HCT116 (cell line): ENCODE measurements around the gene LCN15. TPM values are rescaled to one million over a fixed set of nuclear protein-coding genes. Genes with fewer than 3 reads are reported as not detected.

Experiments used
- ATAC-seq: fragments of 200-7000 bp; cut with Tn5 transposase; 2 replicates; pipeline ENCODE4 v1.9.1; 2020; ENCODE audit warnings: mild to moderate bottlenecking, moderate library complexity
- BruUV-seq: library from RNA; stranded (reverse); fragments of 400-500 nt; replicated peaks from 2 replicates; lab custom pipeline; 2021; lab: Mats Ljungman, UMichigan
- CTCF ChIA-PET: fragments of 300-600 bp; sonication (Branson Sonifier 250); formaldehyde crosslinking; loops from one replicate; lab custom pipeline; 2021; ENCODE audit warnings: antibody characterized with exemption; lab: Charles Lee
- POLR2A ChIA-PET: fragments of 300-600, 350-600 bp; sonication (Branson Sonifier 250); formaldehyde crosslinking; loops from one replicate; lab custom pipeline; 2021; ENCODE audit warnings: antibody characterized with exemption; lab: Charles Lee
- RAD21 ChIA-PET, 2 experiments: fragments of 300-600 bp; sonication (Branson Sonifier 250); formaldehyde crosslinking; loops; one replicate each; lab custom pipeline; 2023; ENCODE audit warnings: low total read pairs in 2 of 2; ENCODE audit not compliant: uncharacterized antibody in 2 of 2, unreplicated experiment in 2 of 2, low non-redundant PET in 1 of 2; lab: Charles Lee
- DNase-seq: peaks from one replicate; pipeline ENCODE4 v3.0.0-alpha.2; 2010; ENCODE audit warnings: low read depth, low spot score
- H2AFZ ChIP-seq: fragments of 200-600 bp; shearing (Covaris generic), sonication (generic); 2 replicates; pipeline ENCODE4 v1.6.1; 2017; ENCODE audit warnings: low read depth, mixed run types, mixed read lengths, antibody characterized with exemption, low read length; ENCODE audit not compliant: poor library complexity, severe bottlenecking
- H3K27ac ChIP-seq: 2 replicates; pipeline ENCODE4 v1.5.1; 2012; ENCODE audit warnings: low read depth, low read length
- H3K27me3 ChIP-seq: fragments of 200-600 bp; sonication (generic); 2 replicates; pipeline ENCODE4 v1.6.1; 2016; ENCODE audit warnings: mixed run types, low read length, mixed read lengths; ENCODE audit not compliant: insufficient read depth
- H3K36me3 ChIP-seq, 2 experiments: fragments of 200-500 bp in 1 of 2; fragments of 200-600 bp in 1 of 2; sonication (Bioruptor generic) in 1 of 2; sonication (generic) in 1 of 2; 2 replicates each; pipeline versions ENCODE4 v1.5.1 to v1.6.1; 2014 to 2016; ENCODE audit warnings: low read length in 2 of 2, inconsistent platforms in 1 of 2, mixed read lengths in 1 of 2, mixed run types in 1 of 2; ENCODE audit not compliant: insufficient read depth in 2 of 2, control insufficient read depth in 1 of 2
- H3K4me1 ChIP-seq, 2 experiments: fragments of 200-600 bp in 1 of 2; sonication (generic) in 1 of 2; 2 replicates each; pipeline versions ENCODE4 v1.5.1 to v1.6.1; 2012 to 2017; ENCODE audit warnings: low read length in 2 of 2, inconsistent platforms in 1 of 2, mild to moderate bottlenecking in 1 of 2, mixed read lengths in 1 of 2, mixed run types in 1 of 2, moderate library complexity in 1 of 2; ENCODE audit not compliant: insufficient read depth in 2 of 2, control insufficient read depth in 1 of 2
- H3K4me2 ChIP-seq: fragments of 200-600 bp; sonication (generic); 2 replicates; pipeline ENCODE4 v1.6.1; 2017; ENCODE audit warnings: mixed run types, low read length, mixed read lengths
- H3K4me3 ChIP-seq, 2 experiments: fragments of 200-600 bp in 1 of 2; sonication (generic) in 1 of 2; replicated peaks in 1 of 2; 2 replicates each; pipeline ENCODE4 v1.5.1; 2011 to 2016; ENCODE audit warnings: low read length in 2 of 2, control low read depth in 1 of 2, low read depth in 1 of 2, mild to moderate bottlenecking in 1 of 2, mixed read lengths in 1 of 2, mixed run types in 1 of 2
- H3K79me2 ChIP-seq: fragments of 200-600 bp; sonication (generic); 2 replicates; pipeline ENCODE4 v1.6.1; 2017; ENCODE audit warnings: mild to moderate bottlenecking, mixed run types, low read length, moderate library complexity, mixed read lengths; ENCODE audit not compliant: insufficient read depth
- H3K9ac ChIP-seq: fragments of 200-600 bp; sonication (generic); 2 replicates; pipeline ENCODE4 v1.6.1; 2016; ENCODE audit warnings: low read length, mixed read lengths
- H3K9me2 ChIP-seq: fragments of 200-600 bp; sonication (generic), shearing (Covaris generic); 2 replicates; pipeline ENCODE4 v1.6.1; 2017; ENCODE audit warnings: mixed run types, mild to moderate bottlenecking, moderate library complexity; ENCODE audit not compliant: insufficient read depth
- H3K9me3 ChIP-seq, 2 experiments: fragments of 200-500 bp in 1 of 2; fragments of 200-600 bp in 1 of 2; sonication (Bioruptor generic) in 1 of 2; sonication (generic) in 1 of 2; 2 replicates each; pipeline ENCODE4 v1.6.1; 2014 to 2017; ENCODE audit warnings: low read length in 2 of 2, mixed read lengths in 2 of 2, inconsistent platforms in 1 of 2, low read depth in 1 of 2, mild to moderate bottlenecking in 1 of 2, mixed run types in 1 of 2, moderate library complexity in 1 of 2; ENCODE audit not compliant: control insufficient read depth in 1 of 2, insufficient read depth in 1 of 2
- H4K20me1 ChIP-seq: fragments of 200-600 bp; sonication (generic), shearing (Covaris generic); 2 replicates; pipeline ENCODE4 v1.6.1; 2017; ENCODE audit warnings: mixed run types, mild to moderate bottlenecking, moderate library complexity; ENCODE audit not compliant: insufficient read depth
- ELF1 ChIP-seq: IDR thresholded peaks from 2 replicates; pipeline ENCODE4 v1.6.1; 2012; ENCODE audit warnings: low read depth, borderline replicate concordance
- EZH2 ChIP-seq: fragments of 200-600 bp; sonication (generic); IDR thresholded peaks from 2 replicates; pipeline ENCODE4 v1.6.1; 2017; ENCODE audit warnings: antibody characterized with exemption, mixed run types
- JUND ChIP-seq: IDR thresholded peaks from 2 replicates; pipeline ENCODE4 v1.6.1; 2012
- MAX ChIP-seq: IDR thresholded peaks from 2 replicates; pipeline ENCODE4 v1.6.1; 2012
- POLR2AphosphoS5 ChIP-seq: IDR thresholded peaks from 2 replicates; pipeline ENCODE4 v1.6.1; 2011; ENCODE audit warnings: mild to moderate bottlenecking, low read depth, low read length, moderate library complexity
- RAD21 ChIP-seq: IDR thresholded peaks from 2 replicates; pipeline ENCODE4 v1.6.1; 2012; ENCODE audit warnings: low read depth, mild to moderate bottlenecking
- SIN3A ChIP-seq: IDR thresholded peaks from 2 replicates; pipeline ENCODE4 v1.6.1; 2012; ENCODE audit warnings: low read depth
- SP1 ChIP-seq: IDR thresholded peaks from 2 replicates; pipeline ENCODE4 v1.6.1; 2012; ENCODE audit warnings: low read depth
- SRF ChIP-seq: IDR thresholded peaks from 2 replicates; pipeline ENCODE4 v1.6.1; 2012; ENCODE audit warnings: low read depth
- TCF7L2 ChIP-seq: IDR thresholded peaks from 2 replicates; pipeline ENCODE4 v1.7.0; 2011; ENCODE audit warnings: borderline replicate concordance, inconsistent platforms; ENCODE audit not compliant: insufficient read depth, insufficient read length; ENCODE audit errors: extremely low read depth
- ZNF274 ChIP-seq: fragments of 200-500 bp; sonication (Bioruptor generic); IDR thresholded peaks from 2 replicates; pipeline ENCODE4 v1.6.1; 2014; ENCODE audit warnings: mild to moderate bottlenecking, low read depth, low read length, inconsistent platforms
- intact Hi-C: fragments of 100-400 bp; cut with micrococcal nuclease; formaldehyde crosslinking; loops from 2 replicates; pipeline ENCODE4 v1.10.0; 2022
- total RNA-seq: library from RNA; stranded (reverse); gene quantifications from one replicate; pipeline ENCODE4 v1.2.1, GENCODE V29; 2021; ENCODE audit not compliant: unreplicated experiment

The LCN15 gene
- total RNA-seq, 1 experiment from 2014 or later = 0.76 TPM

GRCh38 chr9:136795000-136795348 lies 30.7 kb upstream of the LCN15 start:
- CTCF ChIA-PET = no interaction called here
- no peak overlapping the region for H3K27ac ChIP-seq

GRCh38 chr9:136794281-136794999 lies 30.1 kb upstream of the LCN15 start:
- Histone ChIP-seq H3K4me3 (no peak overlapping the region), H3K79me2 (peaks cover 12% of the 10 kb centered on the region; the same call in 1 of the 2 replicates), H2AFZ (no peak overlapping the region), H4K20me1 (no peaks in the 10 kb centered on the region), H3K4me2 (no peak overlapping the region), H3K4me1 (peaks cover 12 to 33% of the 10 kb centered on the region in 2 experiments), H3K27ac (no peak overlapping the region), H3K9me2 (no peaks in the 10 kb centered on the region), H3K27me3 (no peaks in the 10 kb centered on the region), H3K9me3 (no peaks in the 10 kb centered on the region), H3K36me3 (no peaks in the 10 kb centered on the region; a peak in 1 of 4 replicates), H3K9ac (no peak overlapping the region)
- DNase-seq = no peak
- CTCF ChIA-PET = interaction anchor here (0.9 to 1.3 kb wide), 3 partner anchors 48 to 241 kb away, joined by 4 read pairs; partner anchors contain the start of gene AJM1
- BruUV-seq = no TSS peak
- no peak for ATAC-seq
- POLR2A ChIA-PET = no interaction called here
- TF ChIP-seq SIN3A (no peak), SP1 (no peak), RAD21 (no peak), MAX (no peak), ZNF274 (no peak), JUND (no peak), EZH2 (no peak), ELF1 (no peak)
- intact Hi-C loops = no loop called here
- RAD21 ChIA-PET = no interaction called here

More at GRCh38 chr9:136795000-136795348, 30.7 kb upstream of the LCN15 start:
- TF ChIP-seq POLR2AphosphoS5 = peak; percentile 43; the same call in 1 of the 2 replicates
- no peak for TF ChIP-seq SIN3A
- TF ChIP-seq TCF7L2 = no peak
- TF ChIP-seq SRF = no peak
- TF ChIP-seq, all 23 proteins: peak for 1
- no peak overlapping the region for H3K4me2 ChIP-seq
- peaks cover 12% of the 10 kb centered on the region; the same call in 1 of the 2 replicates for H3K79me2 ChIP-seq
- intact Hi-C loops = no loop called here
- H4K20me1 ChIP-seq = no peaks in the 10 kb centered on the region
- no peak for ATAC-seq
- H3K9me3 ChIP-seq = no peaks in the 10 kb centered on the region
- no peak overlapping the region for H2AFZ ChIP-seq
- H3K4me1 ChIP-seq = peaks cover 17 to 38% of the 10 kb centered on the region in 2 experiments
- no peaks in the 10 kb centered on the region for H3K27me3 ChIP-seq
- H3K36me3 ChIP-seq = no peaks in the 10 kb centered on the region; a peak in 1 of 4 replicates
- no TSS peak for BruUV-seq
- no peak for DNase-seq
- no peak overlapping the region for H3K9ac ChIP-seq
- RAD21 ChIA-PET = no interaction called here
- no peaks in the 10 kb centered on the region for H3K9me2 ChIP-seq
- POLR2A ChIA-PET = no interaction called here
- no peak overlapping the region for H3K4me3 ChIP-seq
